A549 treated with CpdA at 1 μM for 4 hours (cell line): ENCODE data around the gene OR2M2. TPM values are rescaled to one million over a fixed set of nuclear protein-coding genes. Genes with fewer than 3 reads are reported as not detected.

Experiments used
- total RNA-seq: library from RNA; stranded (reverse); fragments of 200-300 nt; extraction: Qiagen RNA extraction; gene quantifications from 5 replicates; pipeline ENCODE4 v1.2.3, GENCODE V29; 2022; ENCODE audit warnings: low read depth

Gene OR2M2
- total RNA-seq, result not detected in 5 replicates

GRCh38 chr1:248174521-248174920, at the start of gene OR2M2:
TSS of gene OR2M2 (plus strand) at chr1:248174821. CDS start at chr1:248179986, 5,165 bp downstream.

GRCh38 chr1:248144513-248145198, 30.0 kb upstream of the OR2M2 start, which contains the start of gene OR2M5:
TSS of gene OR2M5 (plus strand) at chr1:248145148. CDS start at chr1:248145148, 0 bp downstream.

GRCh38 chr1:248196965-248197364, 22.3 kb downstream of the OR2M2 start, which contains the start of gene OR2M3:
TSS of gene OR2M3 (plus strand) at chr1:248197265. CDS start at chr1:248203068, 5,803 bp downstream.

Other genes starting within 250 kb of the OR2M2 start
- not detected in 5 replicates for gene OR2AJ1, start 249.9 kb upstream of the OR2M2 start, total RNA-seq
- gene OR2L8, start 226.0 kb upstream of the OR2M2 start, total RNA-seq, result not detected in 5 replicates
- not detected in 5 replicates for gene OR2AK2, start 209.6 kb upstream of the OR2M2 start, total RNA-seq
- gene OR2L5, start 161.2 kb upstream of the OR2M2 start, total RNA-seq, result not detected in 5 replicates
- 0.01 TPM in 1 of 5 replicates, not detected in the others for gene OR2L2, start 144.8 kb upstream of the OR2M2 start, total RNA-seq
- gene OR2L3, start 128.0 kb upstream of the OR2M2 start, total RNA-seq, result not detected in 5 replicates
- gene OR2L13, start 79.6 kb upstream of the OR2M2 start, total RNA-seq, result not detected in 5 replicates
- gene OR2M5, start 29.7 kb upstream of the OR2M2 start, total RNA-seq, result not detected in 5 replicates
- gene OR2M3, start 22.4 kb downstream of the OR2M2 start, total RNA-seq, result not detected in 5 replicates
- not detected in 5 replicates for gene OR2M4, start 56.6 kb downstream of the OR2M2 start, total RNA-seq
- gene OR2T33, start 103.2 kb downstream of the OR2M2 start, total RNA-seq, result not detected in 5 replicates
- not detected in 5 replicates for gene OR2T12, start 128.6 kb downstream of the OR2M2 start, total RNA-seq
- not detected in 5 replicates for gene OR2M7, start 149.7 kb downstream of the OR2M2 start, total RNA-seq
- gene OR14C36, start 174.0 kb downstream of the OR2M2 start, total RNA-seq, result not detected in 5 replicates
- not detected in 5 replicates for gene OR2T4, start 186.8 kb downstream of the OR2M2 start, total RNA-seq
- gene OR2T6, start 200.9 kb downstream of the OR2M2 start, total RNA-seq, result not detected in 5 replicates
- not detected in 5 replicates for gene OR2T1, start 228.2 kb downstream of the OR2M2 start, total RNA-seq